Activated CD8-positive, alpha-beta memory T cell treated with anti-CD3 and anti-CD28 coated beads, Interleukin-2, amount 10 ng/mL, durations not matched to agents 7 days and 5 days (primary cell): ENCODE measurements around the gene HMCN2. TPM values are rescaled to one million over a fixed set of nuclear protein-coding genes. Genes with fewer than 3 reads are reported as not detected.
"Not testable (repeated sequence)": the region's sequence is repeated elsewhere in the genome, so short reads cannot be mapped to it uniquely, and the experiment has no call there.

ENCODE experiments used
- ATAC-seq: fragments of 150-1000 bp; cut with Tn5 transposase; one replicate; pipeline ENCODE4 v1.10.0; 2021; ENCODE audit warnings: moderate library complexity
- CTCF ChIA-PET: fragments of 350-600 bp; sonication (Branson Sonifier 250); formaldehyde crosslinking; loops from one replicate; lab custom pipeline; 2021; ENCODE audit warnings: antibody characterized with exemption; lab: Charles Lee
- DNase-seq: peaks from one replicate; pipeline ENCODE4 v3.0.0-alpha.2; 2020
- H3K27ac Mint-ChIP-seq: one replicate; pipeline ENCODE4 v1.8.0; 2021; ENCODE audit warnings: mild to moderate bottlenecking, mixed read lengths
- H3K27me3 Mint-ChIP-seq: one replicate; pipeline ENCODE4 v1.8.0; 2021; ENCODE audit warnings: mixed read lengths
- H3K36me3 Mint-ChIP-seq: one replicate; pipeline ENCODE4 v1.8.0; 2021; ENCODE audit warnings: mild to moderate bottlenecking, mixed read lengths
- H3K4me1 Mint-ChIP-seq: one replicate; pipeline ENCODE4 v1.8.0; 2021; ENCODE audit warnings: mixed read lengths
- H3K4me3 Mint-ChIP-seq: one replicate; pipeline ENCODE4 v1.8.0; 2021; ENCODE audit warnings: mild to moderate bottlenecking, moderate library complexity, mixed read lengths
- H3K9me3 Mint-ChIP-seq: one replicate; pipeline ENCODE4 v1.8.0; 2022; ENCODE audit warnings: low read depth, mixed read lengths
- total RNA-seq, 2 experiments: library from RNA; stranded (reverse); gene quantifications; one replicate each; pipeline ENCODE4 v1.2.3, GENCODE V29; 2021

The HMCN2 gene
- total RNA-seq, 2 experiments from 2014 or later, result not detected

DNA sequence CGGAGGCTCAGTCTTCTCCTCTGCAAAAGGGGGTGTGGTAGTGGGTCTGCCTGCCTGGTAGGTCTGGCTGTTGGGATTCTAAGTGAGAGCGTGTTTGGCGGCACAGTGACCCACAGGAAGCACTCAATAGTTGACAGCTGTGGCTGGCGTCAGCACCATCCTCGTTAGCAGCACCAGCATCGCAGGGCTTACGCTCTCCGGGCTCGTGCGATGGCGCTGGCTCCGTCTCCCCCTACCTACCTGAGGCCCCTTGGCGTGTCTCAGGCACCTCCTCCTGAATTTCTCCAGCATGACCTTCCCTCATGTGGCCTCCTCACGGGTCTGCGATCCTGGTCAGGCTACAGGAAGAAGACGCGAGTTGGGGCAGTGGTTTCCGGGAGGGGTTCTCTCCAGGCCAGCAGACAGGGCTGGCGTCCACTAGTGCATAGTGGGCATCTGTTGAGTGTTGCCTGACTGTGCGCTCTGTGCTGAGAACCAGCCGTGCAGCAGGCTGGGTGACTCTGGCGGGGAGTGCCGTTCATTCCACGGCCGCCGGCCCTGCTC is 66.9 kb downstream of the HMCN2 start:
- Mint-ChIP-seq H3K4me3 (no peak overlapping the region), H3K4me1 (no peaks in the 10 kb centered on the region), H3K9me3 (no peaks in the 10 kb centered on the region), H3K27ac (no peak overlapping the region), H3K27me3 (peaks cover 15% of the 10 kb centered on the region), H3K36me3 (no peaks in the 10 kb centered on the region)
- CTCF ChIA-PET, result no interaction called here
- ATAC-seq, result no peak
- no peak for DNase-seq

DNA sequence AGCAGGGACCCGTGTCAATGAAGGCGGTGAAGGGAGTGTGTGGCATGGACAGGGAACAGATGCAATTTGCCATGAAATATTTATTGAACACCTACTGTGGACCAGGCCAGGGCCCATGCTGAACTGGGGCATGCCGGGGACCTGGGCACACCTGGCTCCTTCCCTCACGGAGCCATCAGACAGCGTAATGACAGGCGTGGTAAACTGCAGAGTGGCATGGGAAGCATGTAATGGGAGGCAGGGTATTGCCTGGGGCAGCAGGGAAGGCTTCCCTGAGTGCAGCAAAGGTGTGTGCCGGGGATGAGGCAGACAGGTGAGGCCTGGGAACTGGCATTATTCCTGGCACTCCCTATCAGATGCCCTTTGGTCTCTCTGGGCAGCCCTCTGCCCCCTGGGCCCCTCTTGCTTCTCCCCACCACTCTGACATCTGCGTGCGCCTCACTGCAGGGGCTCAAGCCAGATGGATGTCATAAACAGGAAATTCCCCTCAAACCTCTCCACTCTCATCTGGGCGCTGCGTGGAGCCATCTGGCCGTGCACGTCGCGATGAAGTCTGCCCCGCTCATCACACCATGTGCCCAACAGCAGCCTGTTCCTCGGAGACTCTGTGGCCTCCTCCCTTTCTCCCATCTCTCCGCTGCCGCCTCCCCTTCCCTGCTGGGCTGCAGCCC is 67.6 kb downstream of the HMCN2 start:
- CTCF ChIA-PET, result no interaction called here
- H3K27ac Mint-ChIP-seq, result no peak overlapping the region
- peaks cover 15% of the 10 kb centered on the region for H3K27me3 Mint-ChIP-seq
- H3K9me3 Mint-ChIP-seq, result no peaks in the 10 kb centered on the region
- no peak for ATAC-seq
- H3K36me3 Mint-ChIP-seq, result no peaks in the 10 kb centered on the region
- no peak for DNase-seq
- H3K4me1 Mint-ChIP-seq, result no peaks in the 10 kb centered on the region
- H3K4me3 Mint-ChIP-seq, result no peak overlapping the region

DNA sequence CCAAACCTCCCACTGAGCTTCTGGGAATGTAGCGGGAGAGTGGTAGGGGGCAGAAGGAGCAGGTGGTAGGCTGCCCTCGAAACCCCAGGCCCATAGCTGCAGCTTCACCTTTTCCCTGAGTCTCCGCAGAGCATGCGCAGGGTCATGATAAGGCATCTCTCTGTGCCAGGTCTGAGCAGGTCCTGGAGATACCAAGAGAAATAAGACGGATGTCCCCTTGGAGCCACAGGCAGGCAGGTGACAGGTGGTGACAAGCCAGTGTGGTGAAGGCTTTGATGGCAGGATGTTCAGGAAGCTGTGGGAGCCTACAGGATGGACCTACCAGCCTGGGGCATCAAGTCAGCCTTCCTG is 68.1 kb downstream of the HMCN2 start:
- peaks cover 10% of the 10 kb centered on the region for H3K27me3 Mint-ChIP-seq
- no peaks in the 10 kb centered on the region for H3K9me3 Mint-ChIP-seq
- ATAC-seq, result no peak
- H3K4me3 Mint-ChIP-seq, result no peak overlapping the region
- CTCF ChIA-PET, result no interaction called here
- DNase-seq, result no peak
- no peak overlapping the region for H3K27ac Mint-ChIP-seq
- H3K36me3 Mint-ChIP-seq, result no peaks in the 10 kb centered on the region
- no peaks in the 10 kb centered on the region for H3K4me1 Mint-ChIP-seq

DNA sequence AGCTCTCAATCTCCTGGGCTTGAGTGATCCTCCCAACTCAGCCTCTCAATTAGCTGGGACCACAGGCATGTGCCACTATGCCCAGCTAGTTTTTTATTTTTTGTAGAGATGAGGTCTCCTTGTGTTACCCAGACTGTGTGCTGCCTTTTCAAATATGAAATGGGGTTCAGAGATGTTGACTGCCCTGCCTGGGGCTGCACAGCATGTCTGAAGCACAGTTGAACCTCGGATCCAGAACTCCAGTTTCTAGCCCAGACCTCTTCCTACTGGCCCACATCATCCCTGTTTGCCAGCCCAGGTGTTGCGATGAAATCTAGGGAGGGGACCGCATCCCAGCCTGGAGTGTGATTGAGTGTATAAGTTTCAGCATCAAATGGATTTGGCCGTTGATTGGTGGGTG is 69.4 kb downstream of the HMCN2 start:
- DNase-seq (no peak), ATAC-seq (no peak)
- CTCF ChIA-PET, result no interaction called here
- no peak overlapping the region for H3K27ac Mint-ChIP-seq
- H3K9me3 Mint-ChIP-seq, result no peaks in the 10 kb centered on the region
- no peaks in the 10 kb centered on the region for H3K4me1 Mint-ChIP-seq
- H3K4me3 Mint-ChIP-seq, result no peak overlapping the region
- H3K27me3 Mint-ChIP-seq, result peaks cover 4% of the 10 kb centered on the region
- H3K36me3 Mint-ChIP-seq, result no peaks in the 10 kb centered on the region

DNA sequence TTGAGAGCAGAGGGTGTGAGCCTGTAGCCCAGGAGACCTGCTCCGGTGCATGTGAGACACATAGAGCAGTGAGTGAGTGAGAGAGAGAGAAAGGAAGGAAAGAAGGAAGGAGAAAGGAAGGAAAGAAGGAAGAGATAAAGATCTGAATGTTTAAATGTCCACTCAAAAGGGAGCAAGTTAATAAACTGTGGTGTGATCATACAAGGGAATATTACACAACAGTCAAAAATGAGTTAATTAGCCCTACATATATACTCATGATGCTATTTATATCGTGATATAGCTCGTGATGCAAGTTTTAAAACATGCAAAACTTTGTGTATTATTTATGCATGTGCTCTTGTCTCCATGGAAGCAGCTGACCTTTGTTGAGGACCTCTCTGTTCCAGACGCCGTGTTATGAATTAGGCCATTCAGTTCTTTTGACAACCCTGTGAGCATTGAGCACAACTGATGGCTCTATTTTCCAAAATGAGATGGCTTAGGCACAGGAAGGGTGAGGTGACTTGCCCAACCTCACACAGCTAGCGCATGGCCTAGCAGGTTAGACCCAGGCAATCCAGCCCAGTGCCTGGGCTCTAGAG is 70.6 kb downstream of the HMCN2 start:
- Mint-ChIP-seq H3K4me3 (no peak overlapping the region), H3K27me3 (peaks cover 4% of the 10 kb centered on the region), H3K4me1 (no peaks in the 10 kb centered on the region), H3K36me3 (no peaks in the 10 kb centered on the region), H3K9me3 (no peaks in the 10 kb centered on the region), H3K27ac (no peak overlapping the region)
- ATAC-seq, result no peak
- no peak for DNase-seq
- CTCF ChIA-PET, result no interaction called here

DNA sequence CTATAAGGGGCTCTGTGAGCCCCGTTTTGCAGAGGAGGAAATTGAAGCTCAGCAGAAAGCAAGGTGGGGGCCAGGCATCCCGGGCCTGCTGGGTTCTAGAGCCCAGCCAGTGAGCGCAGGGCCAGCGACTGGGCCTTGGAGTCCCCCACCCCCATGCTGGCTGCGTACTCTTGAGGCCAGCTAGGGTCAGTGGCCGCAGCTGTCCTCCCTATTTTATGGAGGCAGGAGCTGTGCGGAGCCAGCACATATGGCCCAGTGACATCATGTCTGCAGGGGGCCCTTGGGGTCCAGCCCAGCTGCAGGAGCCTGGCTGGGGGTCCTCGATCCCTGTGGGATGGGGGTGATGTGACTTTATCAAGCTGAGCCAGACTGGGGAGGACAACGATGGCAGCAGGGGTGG is 71.3 kb downstream of the HMCN2 start:
- Mint-ChIP-seq H3K36me3 (no peaks in the 10 kb centered on the region), H3K4me1 (no peaks in the 10 kb centered on the region), H3K4me3 (no peak overlapping the region), H3K27ac (no peak overlapping the region), H3K27me3 (peaks cover 4% of the 10 kb centered on the region), H3K9me3 (no peaks in the 10 kb centered on the region)
- DNase-seq (no peak), ATAC-seq (no peak)
- CTCF ChIA-PET, result no interaction called here

DNA sequence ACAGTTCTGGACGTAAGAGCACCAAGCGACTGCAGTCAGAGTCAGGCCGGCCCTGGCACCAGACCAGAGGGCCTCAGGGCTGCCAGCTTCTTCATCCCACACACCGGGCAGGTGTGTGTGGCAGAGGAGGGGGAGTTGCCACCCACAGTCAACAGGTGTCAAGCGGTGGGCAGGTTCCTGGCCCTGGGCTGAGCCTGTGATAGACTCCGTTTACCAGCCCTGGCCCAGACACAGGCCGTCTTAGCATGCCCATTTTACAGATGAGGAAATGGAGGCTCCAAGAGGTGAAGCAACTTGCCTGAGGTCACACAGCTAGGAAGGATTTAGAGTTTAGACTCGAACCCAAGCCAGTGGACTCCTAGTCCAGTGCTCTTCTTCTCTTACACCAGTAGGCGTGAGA is 71.8 kb downstream of the HMCN2 start:
- no peaks in the 10 kb centered on the region for H3K9me3 Mint-ChIP-seq
- no peak for ATAC-seq

DNA sequence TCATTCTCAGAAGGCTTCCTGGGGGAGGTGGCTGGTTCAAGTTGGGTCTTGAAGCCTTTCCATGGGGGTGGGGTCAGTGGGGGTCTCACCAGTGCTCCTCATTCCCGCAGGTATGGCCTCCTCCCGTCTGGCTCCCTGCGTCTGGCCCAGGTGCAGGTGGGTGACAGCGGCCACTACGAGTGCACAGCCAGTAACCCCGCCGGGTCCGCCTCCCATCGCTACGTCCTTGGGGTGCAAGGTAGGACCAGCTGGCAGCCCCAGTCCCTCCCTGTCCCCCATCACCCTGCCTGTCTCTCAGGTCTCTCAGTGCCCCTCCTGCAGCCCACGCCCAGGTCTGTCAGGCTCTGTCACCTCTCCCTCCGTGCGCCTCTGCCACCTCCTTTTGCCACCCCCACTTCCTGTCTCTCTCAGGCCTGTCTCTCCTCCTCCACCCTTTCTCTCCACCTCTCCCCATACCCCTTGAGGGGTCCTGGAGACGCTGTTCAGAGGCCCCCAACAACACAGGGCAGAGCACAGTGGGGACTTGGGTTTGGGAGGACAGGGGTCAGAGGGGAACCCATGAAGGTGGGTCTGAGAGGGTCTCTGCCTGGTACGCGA is 72.3 kb downstream of the HMCN2 start:
- no peak for DNase-seq
- Mint-ChIP-seq H3K4me1 (no peaks in the 10 kb centered on the region), H3K27ac (no peak overlapping the region), H3K27me3 (peaks cover 4% of the 10 kb centered on the region), H3K4me3 (no peak overlapping the region), H3K9me3 (no peaks in the 10 kb centered on the region), H3K36me3 (no peaks in the 10 kb centered on the region)
- CTCF ChIA-PET, result no interaction called here
- no peak for ATAC-seq

More for the DNA sequence above, 71.8 kb downstream of the HMCN2 start:
- CTCF ChIA-PET, result no interaction called here
- Mint-ChIP-seq H3K36me3 (no peaks in the 10 kb centered on the region), H3K27me3 (peaks cover 4% of the 10 kb centered on the region), H3K4me1 (no peaks in the 10 kb centered on the region), H3K4me3 (no peak overlapping the region), H3K27ac (no peak overlapping the region)
- no peak for DNase-seq

DNA sequence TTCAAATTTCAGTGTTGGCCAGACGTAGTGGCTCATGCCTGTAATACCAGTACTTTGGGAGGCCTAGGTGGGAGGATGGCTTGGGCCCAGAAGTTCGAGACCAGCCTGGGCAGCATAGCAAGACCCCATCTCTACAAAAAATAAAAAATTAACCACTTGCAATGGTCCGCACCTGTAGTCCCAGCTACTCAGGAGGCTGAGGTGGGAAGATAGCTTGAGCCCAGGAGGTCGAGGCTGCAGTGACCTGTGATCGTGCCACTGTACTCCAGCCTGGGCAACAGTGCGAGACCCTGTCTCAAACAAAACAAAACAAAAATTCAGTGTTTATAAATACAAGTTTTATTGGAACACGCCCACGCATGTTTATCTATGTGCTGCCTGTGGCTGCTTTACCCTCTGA is 73.3 kb downstream of the HMCN2 start:
- H3K4me3 Mint-ChIP-seq, DNase-seq, H3K4me1 Mint-ChIP-seq, CTCF ChIA-PET, H3K27me3 Mint-ChIP-seq, H3K27ac Mint-ChIP-seq, H3K36me3 Mint-ChIP-seq, ATAC-seq, H3K9me3 Mint-ChIP-seq: not testable (repeated sequence)

DNA sequence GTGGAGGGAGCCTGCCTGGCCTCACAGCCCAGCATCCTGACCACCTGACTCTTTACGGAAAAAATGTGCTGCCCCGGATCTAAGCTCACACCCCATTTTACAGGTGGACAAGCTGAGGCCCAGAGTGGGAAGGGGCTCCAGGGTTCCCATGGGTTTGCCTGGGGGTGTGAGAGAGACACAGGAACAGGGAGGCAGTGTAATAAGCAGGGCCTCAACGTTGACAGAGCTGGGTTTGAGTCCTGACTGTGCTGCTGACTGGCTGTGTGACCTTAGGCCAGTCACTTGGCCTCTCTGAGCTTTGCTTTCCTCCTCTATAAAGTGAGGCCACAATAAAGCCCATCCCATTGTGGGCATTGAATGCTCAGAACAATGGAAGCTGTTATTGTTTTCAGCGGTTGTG is 73.7 kb downstream of the HMCN2 start:
- H3K9me3 Mint-ChIP-seq, result no peaks in the 10 kb centered on the region
- H3K4me3 Mint-ChIP-seq, result no peak overlapping the region
- no peak for ATAC-seq
- DNase-seq, result no peak
- peaks cover 4% of the 10 kb centered on the region for H3K27me3 Mint-ChIP-seq
- H3K4me1 Mint-ChIP-seq, result no peaks in the 10 kb centered on the region
- CTCF ChIA-PET, result no interaction called here
- H3K36me3 Mint-ChIP-seq, result no peaks in the 10 kb centered on the region
- no peak overlapping the region for H3K27ac Mint-ChIP-seq

DNA sequence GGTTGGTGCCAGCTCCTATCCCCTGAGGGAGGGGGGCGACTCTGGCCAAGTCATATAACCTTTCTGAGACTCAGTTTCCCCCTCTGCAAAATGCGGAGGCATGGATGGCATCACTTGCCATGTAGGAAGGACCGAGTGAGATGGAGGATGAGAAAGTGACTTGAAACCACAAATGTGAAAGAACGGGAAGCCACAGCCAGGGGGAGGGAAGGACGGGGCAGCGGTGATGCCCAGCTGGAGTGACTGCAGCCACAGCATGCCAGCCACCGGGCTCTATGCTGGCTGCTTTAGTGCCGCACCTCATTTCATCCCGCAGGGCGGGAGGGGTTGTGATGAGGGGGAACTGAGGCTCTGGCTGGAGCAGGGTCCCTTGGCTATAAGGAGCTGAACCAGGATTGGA is 74.5 kb downstream of the HMCN2 start:
- CTCF ChIA-PET, result no interaction called here
- Mint-ChIP-seq H3K9me3 (no peaks in the 10 kb centered on the region), H3K4me3 (no peak overlapping the region), H3K27ac (no peak overlapping the region), H3K36me3 (no peaks in the 10 kb centered on the region), H3K4me1 (no peaks in the 10 kb centered on the region), H3K27me3 (peaks cover 2% of the 10 kb centered on the region)
- no peak for DNase-seq
- no peak for ATAC-seq

DNA sequence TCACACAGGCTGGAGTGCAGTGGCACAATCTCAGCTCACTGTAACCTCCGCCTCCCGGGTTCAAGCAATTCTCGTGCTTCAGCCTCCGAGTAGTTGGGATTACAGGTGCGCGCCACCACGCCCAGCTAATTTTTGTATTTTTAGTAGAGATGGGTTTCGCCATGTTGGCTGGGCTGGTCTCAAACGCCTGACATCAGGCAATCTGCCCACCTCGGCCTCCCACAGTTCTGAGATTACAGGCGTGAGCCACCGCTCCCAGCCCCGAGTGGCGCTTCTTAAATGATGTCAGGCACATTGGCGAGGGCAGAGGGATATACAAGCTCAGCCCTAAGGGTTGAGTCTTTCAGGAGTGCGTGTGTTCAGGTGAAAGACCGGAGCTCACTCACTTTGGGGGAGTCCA is 75.0 kb downstream of the HMCN2 start:
- H3K27ac Mint-ChIP-seq, H3K9me3 Mint-ChIP-seq, H3K27me3 Mint-ChIP-seq, H3K4me3 Mint-ChIP-seq, ATAC-seq, H3K36me3 Mint-ChIP-seq, H3K4me1 Mint-ChIP-seq, DNase-seq: not testable (repeated sequence)
- CTCF ChIA-PET, result interaction anchor here (0.6 kb wide), 1 partner anchor 1869 kb away, joined by 4 read pairs; no protein-coding TSS in a partner anchor

DNA sequence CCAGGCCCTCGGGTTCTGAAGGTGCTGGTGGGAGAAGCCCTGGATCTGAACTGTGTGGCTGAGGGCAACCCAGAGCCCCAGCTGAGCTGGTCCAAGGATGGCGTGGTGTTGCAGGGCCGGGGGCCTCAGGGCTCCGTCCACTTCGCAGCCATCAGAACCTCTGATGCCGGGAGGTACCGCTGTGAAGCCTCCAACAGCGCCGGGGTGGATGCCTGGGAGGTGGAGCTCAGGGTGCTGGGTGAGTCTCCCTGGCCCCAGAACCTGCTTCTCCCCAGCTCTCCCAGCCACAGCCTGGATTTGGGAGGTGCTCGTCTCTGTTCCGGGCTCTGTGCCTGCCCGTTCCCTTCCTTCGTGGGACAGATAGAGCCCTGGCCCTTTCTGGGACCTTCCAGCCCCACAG is 75.6 kb downstream of the HMCN2 start:
- Mint-ChIP-seq H3K9me3 (no peaks in the 10 kb centered on the region), H3K4me3 (no peak overlapping the region), H3K27ac (no peak overlapping the region), H3K36me3 (no peaks in the 10 kb centered on the region), H3K4me1 (no peaks in the 10 kb centered on the region), H3K27me3 (no peaks in the 10 kb centered on the region)
- CTCF ChIA-PET, result no interaction called here
- no peak for DNase-seq
- ATAC-seq, result no peak
